ENCODE measurements around the gene COX5B. TPM values are rescaled to one million over a fixed set of nuclear protein-coding genes. Genes with fewer than 3 reads are reported as not detected.

The COX5B gene
- total and polyA plus RNA-seq, 9 of the 15 experiments (the other 6 are each of a cell fraction or from before 2014, with no cell fraction given): 154 to 1,424 (median 487) TPM

- no peak; a peak in 1 of 4 replicates for TF ChIP-seq MLLT1 (IDR thresholded peaks at IDR 0.05)
- no peak for TF ChIP-seq LEF1 (IDR thresholded peaks at IDR 0.05)
- TF ChIP-seq E2F5 (CRISPR knock-in tag; IDR thresholded peaks at IDR 0.05): no peak; the same call in 1 of the 2 replicates
- no peak for TF ChIP-seq PPARD (CRISPR knock-in tag; IDR thresholded peaks at IDR 0.05)
- no peak for TF ChIP-seq HOXB6 (CRISPR knock-in tag; IDR thresholded peaks at IDR 0.05; ENCODE audit: borderline replicate concordance)
- TF ChIP-seq MBD2 (IDR thresholded peaks at IDR 0.05; ENCODE audit: borderline replicate concordance, low read depth): peak; percentile 77
- TF ChIP-seq E4F1 (CRISPR knock-in tag; IDR thresholded peaks at IDR 0.05; ENCODE audit: borderline replicate concordance): no peak
- no peak for TF ChIP-seq PHB (CRISPR knock-in tag; IDR thresholded peaks at IDR 0.05)
- 0 out of 2 replicates have a peak, but pooled peaks have one; percentile 21 for TF ChIP-seq SIN3B (IDR thresholded peaks at IDR 0.05; ENCODE audit: low read depth)
- no peak for TF ChIP-seq HMGXB4 (CRISPR knock-in tag; IDR thresholded peaks at IDR 0.05)
- TF ChIP-seq ARNT (IDR thresholded peaks at IDR 0.05): peak in 1 of 2 experiments; percentile 14; a peak in 1 of 4 replicates
- TF ChIP-seq E2F8 (IDR thresholded peaks at IDR 0.05; ENCODE audit: low read depth, partially characterized antibody): peak; percentile 86
- TF ChIP-seq TAF1 (IDR thresholded peaks at IDR 0.05; ENCODE audit: control insufficient read depth, extremely low read depth, insufficient read depth, low read length, severe bottlenecking): peak; percentile 45
- TF ChIP-seq ZNF444 (CRISPR knock-in tag; IDR thresholded peaks at IDR 0.05): 0 out of 2 replicates have a peak, but pooled peaks have one; percentile 36
- TF ChIP-seq TSC22D4 (tag; IDR thresholded peaks at IDR 0.05): no peak
Observed at GRCh38 chr2:97663962-97664635, 18.2 kb downstream of the COX5B start, which contains the start of gene ACTR1B (continued).

Data from K562 (cell line).